Measurements from ENCODE around the gene ADGRV1.

The ADGRV1 gene

DNA sequence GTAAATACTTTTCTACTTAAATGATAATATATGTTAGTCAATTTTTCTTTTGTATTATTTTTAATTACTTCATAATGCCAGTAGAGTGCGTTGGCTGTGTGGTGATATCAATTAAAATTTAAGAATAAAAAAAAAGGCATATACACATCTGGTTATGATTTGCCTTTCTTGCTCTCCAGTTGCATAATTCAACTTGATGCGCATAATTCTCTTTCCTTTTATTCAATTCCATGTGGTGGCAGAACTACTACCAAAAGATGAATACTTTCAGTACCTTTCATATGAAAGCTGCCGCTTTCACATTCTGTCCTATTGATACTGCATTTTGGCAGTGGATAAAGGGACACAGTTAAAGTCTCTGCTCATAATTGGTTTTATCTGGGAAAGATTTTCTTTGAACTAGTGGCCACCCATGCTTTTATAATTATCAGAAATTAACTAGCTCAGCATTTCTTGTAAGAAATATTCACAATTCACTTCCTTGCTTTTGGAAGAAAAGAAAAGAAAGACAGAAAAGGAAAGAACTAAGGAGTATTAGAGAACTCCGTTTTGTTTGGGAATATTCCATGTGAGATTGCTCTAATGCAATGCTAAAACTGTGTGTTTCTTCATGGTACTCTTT lies 12.3 kb upstream of the ADGRV1 start:
- no peak for TF ChIP-seq GABPA (IDR thresholded peaks at IDR 0.05; ENCODE audit: low read depth)
- TF ChIP-seq, protein P1, sequence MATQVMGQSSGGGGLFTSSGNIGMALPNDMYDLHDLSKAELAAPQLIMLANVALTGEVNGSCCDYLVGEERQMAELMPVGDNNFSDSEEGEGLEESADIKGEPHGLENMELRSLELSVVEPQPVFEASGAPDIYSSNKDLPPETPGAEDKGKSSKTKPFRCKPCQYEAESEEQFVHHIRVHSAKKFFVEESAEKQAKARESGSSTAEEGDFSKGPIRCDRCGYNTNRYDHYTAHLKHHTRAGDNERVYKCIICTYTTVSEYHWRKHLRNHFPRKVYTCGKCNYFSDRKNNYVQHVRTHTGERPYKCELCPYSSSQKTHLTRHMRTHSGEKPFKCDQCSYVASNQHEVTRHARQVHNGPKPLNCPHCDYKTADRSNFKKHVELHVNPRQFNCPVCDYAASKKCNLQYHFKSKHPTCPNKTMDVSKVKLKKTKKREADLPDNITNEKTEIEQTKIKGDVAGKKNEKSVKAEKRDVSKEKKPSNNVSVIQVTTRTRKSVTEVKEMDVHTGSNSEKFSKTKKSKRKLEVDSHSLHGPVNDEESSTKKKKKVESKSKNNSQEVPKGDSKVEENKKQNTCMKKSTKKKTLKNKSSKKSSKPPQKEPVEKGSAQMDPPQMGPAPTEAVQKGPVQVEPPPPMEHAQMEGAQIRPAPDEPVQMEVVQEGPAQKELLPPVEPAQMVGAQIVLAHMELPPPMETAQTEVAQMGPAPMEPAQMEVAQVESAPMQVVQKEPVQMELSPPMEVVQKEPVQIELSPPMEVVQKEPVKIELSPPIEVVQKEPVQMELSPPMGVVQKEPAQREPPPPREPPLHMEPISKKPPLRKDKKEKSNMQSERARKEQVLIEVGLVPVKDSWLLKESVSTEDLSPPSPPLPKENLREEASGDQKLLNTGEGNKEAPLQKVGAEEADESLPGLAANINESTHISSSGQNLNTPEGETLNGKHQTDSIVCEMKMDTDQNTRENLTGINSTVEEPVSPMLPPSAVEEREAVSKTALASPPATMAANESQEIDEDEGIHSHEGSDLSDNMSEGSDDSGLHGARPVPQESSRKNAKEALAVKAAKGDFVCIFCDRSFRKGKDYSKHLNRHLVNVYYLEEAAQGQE (IDR thresholded peaks at IDR 0.05; ENCODE audit: insufficient replicate concordance, low read depth) = no peak
- TF ChIP-seq, protein P2, sequence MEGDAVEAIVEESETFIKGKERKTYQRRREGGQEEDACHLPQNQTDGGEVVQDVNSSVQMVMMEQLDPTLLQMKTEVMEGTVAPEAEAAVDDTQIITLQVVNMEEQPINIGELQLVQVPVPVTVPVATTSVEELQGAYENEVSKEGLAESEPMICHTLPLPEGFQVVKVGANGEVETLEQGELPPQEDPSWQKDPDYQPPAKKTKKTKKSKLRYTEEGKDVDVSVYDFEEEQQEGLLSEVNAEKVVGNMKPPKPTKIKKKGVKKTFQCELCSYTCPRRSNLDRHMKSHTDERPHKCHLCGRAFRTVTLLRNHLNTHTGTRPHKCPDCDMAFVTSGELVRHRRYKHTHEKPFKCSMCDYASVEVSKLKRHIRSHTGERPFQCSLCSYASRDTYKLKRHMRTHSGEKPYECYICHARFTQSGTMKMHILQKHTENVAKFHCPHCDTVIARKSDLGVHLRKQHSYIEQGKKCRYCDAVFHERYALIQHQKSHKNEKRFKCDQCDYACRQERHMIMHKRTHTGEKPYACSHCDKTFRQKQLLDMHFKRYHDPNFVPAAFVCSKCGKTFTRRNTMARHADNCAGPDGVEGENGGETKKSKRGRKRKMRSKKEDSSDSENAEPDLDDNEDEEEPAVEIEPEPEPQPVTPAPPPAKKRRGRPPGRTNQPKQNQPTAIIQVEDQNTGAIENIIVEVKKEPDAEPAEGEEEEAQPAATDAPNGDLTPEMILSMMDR (IDR thresholded peaks at IDR 0.05; ENCODE audit: insufficient read depth, low read length) = no peak
- TF ChIP-seq SPI1 (IDR thresholded peaks at IDR 0.05; ENCODE audit: borderline replicate concordance, low read depth) = no peak
- TF ChIP-seq POLR2AphosphoS5 (IDR thresholded peaks at IDR 0.05; ENCODE audit: low read depth) = no peak
- H3K27ac ChIP-seq (replicated peaks) = no peak overlapping the region
- H3K4me3 ChIP-seq (replicated peaks; ENCODE audit: insufficient read depth, low read length) = no peak overlapping the region
- no peak for DNase-seq (ENCODE audit: low read depth in 1 of 2, low spot score in 1 of 2)
- H3K27me3 ChIP-seq (ENCODE audit: insufficient read depth, poor library complexity, severe bottlenecking) = no peaks in the 10 kb centered on the region

DNA sequence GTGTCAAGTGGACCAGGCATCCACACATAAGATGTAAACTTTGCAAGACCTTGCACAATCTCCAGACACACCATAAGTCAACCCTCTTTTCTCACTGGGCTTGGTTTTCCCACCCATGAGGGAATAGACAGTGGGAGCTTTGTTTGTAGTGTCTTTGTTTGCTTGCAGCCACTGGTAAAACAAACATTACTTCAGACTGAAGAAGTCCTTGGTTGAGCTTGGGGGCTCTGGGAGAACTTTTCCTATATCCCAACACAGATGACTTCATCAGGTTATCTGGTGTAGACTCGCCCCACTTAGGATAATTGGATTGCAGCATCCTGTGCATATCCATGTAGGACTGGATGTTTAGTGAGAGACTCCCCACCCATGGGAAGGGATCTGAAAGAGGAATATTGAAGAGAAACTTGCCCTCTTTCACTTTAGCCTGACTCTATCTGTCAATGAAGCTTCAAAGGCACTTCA lies 11.5 kb upstream of the ADGRV1 start:
- Histone ChIP-seq H3K4me3 (replicated peaks; ENCODE audit: insufficient read depth, low read length) (no peak overlapping the region), H3K27me3 (ENCODE audit: insufficient read depth, poor library complexity, severe bottlenecking) (no peaks in the 10 kb centered on the region), H3K27ac (replicated peaks) (no peak overlapping the region)
- no peak for DNase-seq (ENCODE audit: low read depth in 1 of 2, low spot score in 1 of 2)
- TF ChIP-seq, protein P1 (IDR thresholded peaks at IDR 0.05; ENCODE audit: insufficient replicate concordance, low read depth) = no peak

DNA sequence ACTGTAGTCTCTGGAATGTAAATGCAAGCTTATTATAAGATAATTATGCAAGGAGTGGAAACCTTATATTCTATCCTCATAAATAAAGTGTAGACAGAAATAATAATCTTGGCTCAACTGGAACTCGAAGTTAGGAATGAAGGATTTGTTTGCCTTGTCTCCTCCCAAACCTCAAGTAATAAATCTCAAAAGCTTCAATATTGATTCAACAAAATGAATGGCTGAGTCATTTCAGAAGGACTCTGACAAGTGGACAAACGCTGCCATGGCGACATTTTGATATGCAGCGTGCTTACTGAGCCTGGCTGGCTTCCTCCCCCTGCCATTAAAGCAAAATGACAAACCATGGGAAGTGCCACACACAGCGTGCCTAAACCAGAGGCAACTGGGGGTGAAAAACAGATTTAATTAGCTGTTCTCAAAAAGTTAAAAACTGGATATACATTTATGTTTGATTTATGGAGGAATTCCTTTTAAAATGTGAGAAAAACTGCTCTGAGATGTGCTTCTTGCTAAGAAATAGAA lies 10.5 kb upstream of the ADGRV1 start:
- TF ChIP-seq GABPA (IDR thresholded peaks at IDR 0.05; ENCODE audit: low read depth) (no peak), POLR2AphosphoS5 (IDR thresholded peaks at IDR 0.05; ENCODE audit: low read depth) (no peak), SPI1 (IDR thresholded peaks at IDR 0.05; ENCODE audit: borderline replicate concordance, low read depth) (no peak)
- TF ChIP-seq, protein P1 (IDR thresholded peaks at IDR 0.05; ENCODE audit: insufficient replicate concordance, low read depth) = no peak
- TF ChIP-seq, protein P2 (IDR thresholded peaks at IDR 0.05; ENCODE audit: insufficient read depth, low read length) = no peak
- DNase-seq (ENCODE audit: low read depth in 1 of 2, low spot score in 1 of 2) = no peak
- no peak overlapping the region for H3K4me3 ChIP-seq (replicated peaks; ENCODE audit: insufficient read depth, low read length)

More for the DNA sequence above, 10.5 kb upstream of the ADGRV1 start:
- Histone ChIP-seq H3K27ac (replicated peaks) (no peak overlapping the region), H3K27me3 (ENCODE audit: insufficient read depth, poor library complexity, severe bottlenecking) (no peaks in the 10 kb centered on the region)

Measured in HL-60 (cell line).